SU-DHL-6 (cell line): ENCODE data around the gene NT5DC2.

Experiments used
- H2AFZ ChIP-seq: fragments of 200-600 bp; sonication (generic); 2 replicates; pipeline ENCODE4 v1.6.1; 2014; ENCODE audit warnings: low read depth, mild to moderate bottlenecking, moderate library complexity, mixed read lengths, antibody characterized with exemption, low read length; ENCODE audit not compliant: severe bottlenecking
- H3F3A ChIP-seq: fragments of 200-600 bp; shearing (Covaris generic); 2 replicates; pipeline ENCODE4 v1.6.0; 2016; ENCODE audit warnings: antibody characterized with exemption, mild to moderate bottlenecking; ENCODE audit not compliant: insufficient read depth
- H3K27ac ChIP-seq: fragments of 200-600 bp; sonication (generic); 2 replicates; pipeline ENCODE4 v1.5.1; 2016; ENCODE audit warnings: low read depth, mild to moderate bottlenecking, low read length, moderate library complexity, mixed read lengths
- H3K27me3 ChIP-seq: fragments of 200-600 bp; sonication (generic), shearing (Covaris generic); 2 replicates; pipeline ENCODE4 v1.6.0; 2014; ENCODE audit warnings: mild to moderate bottlenecking, low read length
- H3K36me3 ChIP-seq: fragments of 200-600 bp; sonication (generic); 2 replicates; pipeline ENCODE4 v1.6.1; 2014; ENCODE audit warnings: mild to moderate bottlenecking, low read length, mixed read lengths
- H3K4me2 ChIP-seq: fragments of 300-600, 200-600 bp; shearing (Covaris generic), sonication (generic); 2 replicates; pipeline ENCODE4 v1.6.0; 2014; ENCODE audit warnings: low read length, low read depth, mild to moderate bottlenecking; ENCODE audit not compliant: poor library complexity, severe bottlenecking
- H3K4me3 ChIP-seq: fragments of 200-600 bp; sonication (generic); 2 replicates; pipeline ENCODE4 v1.5.1; 2014; ENCODE audit warnings: antibody characterized with exemption, low read length, mild to moderate bottlenecking, mixed read lengths; ENCODE audit not compliant: insufficient read depth, poor library complexity, severe bottlenecking
- H3K79me2 ChIP-seq: fragments of 200-600 bp; sonication (generic); 2 replicates; pipeline ENCODE4 v1.6.1; 2014; ENCODE audit warnings: mild to moderate bottlenecking, low read length, moderate library complexity; ENCODE audit not compliant: insufficient read depth
- H3K9ac ChIP-seq: fragments of 200-600 bp; sonication (generic); 2 replicates; pipeline ENCODE4 v1.7.0; 2014; ENCODE audit warnings: mild to moderate bottlenecking, low read length
- H3K9me2 ChIP-seq: fragments of 200-600 bp; sonication (generic); replicated peaks from 2 replicates; pipeline ENCODE4 v1.6.1; 2014; ENCODE audit warnings: low read length; ENCODE audit not compliant: insufficient read depth
- H3K9me3 ChIP-seq: fragments of 200-600 bp; sonication (generic); 2 replicates; pipeline ENCODE4 v1.6.1; 2014; ENCODE audit warnings: low read length, mixed read lengths; ENCODE audit not compliant: insufficient read depth
- H4K20me1 ChIP-seq: fragments of 200-600 bp; sonication (generic); 2 replicates; pipeline ENCODE4 v1.6.1; 2014; ENCODE audit warnings: low read depth, mild to moderate bottlenecking, antibody characterized with exemption, low read length, moderate library complexity, mixed read lengths
- EZH2phosphoT487 ChIP-seq: fragments of 200-600 bp; sonication (generic), shearing (Covaris generic); conservative IDR thresholded peaks from 2 replicates; pipeline ENCODE4 v1.6.1; 2018; ENCODE audit warnings: mild to moderate bottlenecking, antibody characterized with exemption, low read length, moderate library complexity, mixed read lengths
- TF ChIP-seq, protein P1 (sequence below): fragments of 200-600 bp; sonication (generic); IDR thresholded peaks from one replicate; pipeline ENCODE4 v1.5.1; 2017; ENCODE audit warnings: antibody characterized with exemption, mild to moderate bottlenecking, low read length, moderate library complexity; ENCODE audit not compliant: insufficient read depth, poor library complexity, severe bottlenecking

NT5DC2 gene

GRCh38 chr3:52487050-52487787, 46.4 kb downstream of the NT5DC2 start:
- no peak overlapping the region for H3K4me3 ChIP-seq
- H3K27me3 ChIP-seq = no peaks in the 10 kb centered on the region
- no peak overlapping the region for H3K4me2 ChIP-seq
- H4K20me1 ChIP-seq = no peaks in the 10 kb centered on the region
- no peak overlapping the region for H2AFZ ChIP-seq
- TF ChIP-seq EZH2phosphoT487 = no peak
- TF ChIP-seq, protein P1, sequence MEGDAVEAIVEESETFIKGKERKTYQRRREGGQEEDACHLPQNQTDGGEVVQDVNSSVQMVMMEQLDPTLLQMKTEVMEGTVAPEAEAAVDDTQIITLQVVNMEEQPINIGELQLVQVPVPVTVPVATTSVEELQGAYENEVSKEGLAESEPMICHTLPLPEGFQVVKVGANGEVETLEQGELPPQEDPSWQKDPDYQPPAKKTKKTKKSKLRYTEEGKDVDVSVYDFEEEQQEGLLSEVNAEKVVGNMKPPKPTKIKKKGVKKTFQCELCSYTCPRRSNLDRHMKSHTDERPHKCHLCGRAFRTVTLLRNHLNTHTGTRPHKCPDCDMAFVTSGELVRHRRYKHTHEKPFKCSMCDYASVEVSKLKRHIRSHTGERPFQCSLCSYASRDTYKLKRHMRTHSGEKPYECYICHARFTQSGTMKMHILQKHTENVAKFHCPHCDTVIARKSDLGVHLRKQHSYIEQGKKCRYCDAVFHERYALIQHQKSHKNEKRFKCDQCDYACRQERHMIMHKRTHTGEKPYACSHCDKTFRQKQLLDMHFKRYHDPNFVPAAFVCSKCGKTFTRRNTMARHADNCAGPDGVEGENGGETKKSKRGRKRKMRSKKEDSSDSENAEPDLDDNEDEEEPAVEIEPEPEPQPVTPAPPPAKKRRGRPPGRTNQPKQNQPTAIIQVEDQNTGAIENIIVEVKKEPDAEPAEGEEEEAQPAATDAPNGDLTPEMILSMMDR = no peak
- no peaks in the 10 kb centered on the region for H3K9me3 ChIP-seq
- no peaks in the 10 kb centered on the region for H3K79me2 ChIP-seq
- no peak overlapping the region for H3K9ac ChIP-seq
- H3K27ac ChIP-seq = no peak overlapping the region
- no peaks in the 10 kb centered on the region for H3F3A ChIP-seq
- H3K36me3 ChIP-seq = no peaks in the 10 kb centered on the region
- H3K9me2 ChIP-seq = no peaks in the 10 kb centered on the region

DNA sequence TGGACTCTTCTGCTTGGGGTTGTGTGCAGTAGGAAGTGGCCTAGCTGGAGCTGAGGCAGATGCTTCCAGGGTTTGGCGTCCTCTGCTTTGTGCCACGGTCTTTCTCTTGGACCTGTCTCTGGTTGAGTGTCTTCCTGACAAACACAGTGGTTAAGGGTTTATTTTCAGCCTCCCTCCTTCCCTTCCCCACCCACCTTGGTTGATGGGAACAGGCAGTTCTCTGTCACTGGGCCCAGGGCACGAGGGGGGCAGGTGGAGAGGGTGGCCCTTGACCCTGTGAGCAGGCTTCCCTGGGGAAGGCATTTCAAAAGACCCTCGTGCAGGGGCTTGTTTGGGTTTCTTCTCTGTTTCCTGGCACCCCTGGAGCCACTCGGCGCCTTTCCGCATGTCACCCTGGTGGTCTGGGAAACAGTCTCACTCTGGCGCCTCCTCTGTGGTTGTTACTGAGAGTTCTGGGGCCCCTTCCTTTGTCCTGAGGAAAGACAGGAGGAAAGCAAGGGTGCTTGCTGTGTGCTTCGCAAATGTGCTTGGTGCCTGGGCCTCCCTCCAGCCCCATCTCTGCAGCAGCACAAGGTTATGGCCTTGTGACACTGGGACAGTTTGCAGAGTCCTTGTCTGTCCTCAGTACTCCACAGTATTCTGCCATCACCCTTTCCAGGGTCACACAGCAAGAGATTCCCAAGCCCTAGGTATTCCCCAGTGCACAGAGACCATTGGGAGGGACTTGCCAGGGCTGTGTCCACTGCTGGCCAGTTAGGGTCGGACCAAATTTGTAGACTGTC, 48.8 kb downstream of the NT5DC2 start:
- H3K4me3 ChIP-seq = no peak overlapping the region
- no peak overlapping the region for H3K27ac ChIP-seq
- H3K36me3 ChIP-seq = no peaks in the 10 kb centered on the region

GRCh38 chr3:52483577-52484381, 49.9 kb downstream of the NT5DC2 start:
- no peak overlapping the region for H3K4me3 ChIP-seq
- no peak overlapping the region for H3K9ac ChIP-seq
- TF ChIP-seq EZH2phosphoT487 = no peak
- TF ChIP-seq, protein P1 = no peak
- H2AFZ ChIP-seq = no peak overlapping the region
- H3F3A ChIP-seq = no peaks in the 10 kb centered on the region
- no peaks in the 10 kb centered on the region for H4K20me1 ChIP-seq
- H3K27ac ChIP-seq = no peak overlapping the region
- H3K27me3 ChIP-seq = no peaks in the 10 kb centered on the region
- no peaks in the 10 kb centered on the region for H3K36me3 ChIP-seq
- H3K9me2 ChIP-seq = no peaks in the 10 kb centered on the region
- H3K9me3 ChIP-seq = no peaks in the 10 kb centered on the region
- no peak overlapping the region for H3K4me2 ChIP-seq
- no peaks in the 10 kb centered on the region for H3K79me2 ChIP-seq

More for the DNA sequence above, 48.8 kb downstream of the NT5DC2 start:
- no peaks in the 10 kb centered on the region for H3K9me2 ChIP-seq
- H4K20me1 ChIP-seq = no peaks in the 10 kb centered on the region
- no peak overlapping the region for H2AFZ ChIP-seq
- TF ChIP-seq EZH2phosphoT487 = no peak
- TF ChIP-seq, protein P1 = no peak
- H3K9me3 ChIP-seq = no peaks in the 10 kb centered on the region
- H3K9ac ChIP-seq = no peak overlapping the region
- no peaks in the 10 kb centered on the region for H3K79me2 ChIP-seq
- H3F3A ChIP-seq = no peaks in the 10 kb centered on the region
- H3K4me2 ChIP-seq = no peak overlapping the region
- H3K27me3 ChIP-seq = no peaks in the 10 kb centered on the region
